ENCODE data around the gene SIX4.

Gene SIX4

DNA sequence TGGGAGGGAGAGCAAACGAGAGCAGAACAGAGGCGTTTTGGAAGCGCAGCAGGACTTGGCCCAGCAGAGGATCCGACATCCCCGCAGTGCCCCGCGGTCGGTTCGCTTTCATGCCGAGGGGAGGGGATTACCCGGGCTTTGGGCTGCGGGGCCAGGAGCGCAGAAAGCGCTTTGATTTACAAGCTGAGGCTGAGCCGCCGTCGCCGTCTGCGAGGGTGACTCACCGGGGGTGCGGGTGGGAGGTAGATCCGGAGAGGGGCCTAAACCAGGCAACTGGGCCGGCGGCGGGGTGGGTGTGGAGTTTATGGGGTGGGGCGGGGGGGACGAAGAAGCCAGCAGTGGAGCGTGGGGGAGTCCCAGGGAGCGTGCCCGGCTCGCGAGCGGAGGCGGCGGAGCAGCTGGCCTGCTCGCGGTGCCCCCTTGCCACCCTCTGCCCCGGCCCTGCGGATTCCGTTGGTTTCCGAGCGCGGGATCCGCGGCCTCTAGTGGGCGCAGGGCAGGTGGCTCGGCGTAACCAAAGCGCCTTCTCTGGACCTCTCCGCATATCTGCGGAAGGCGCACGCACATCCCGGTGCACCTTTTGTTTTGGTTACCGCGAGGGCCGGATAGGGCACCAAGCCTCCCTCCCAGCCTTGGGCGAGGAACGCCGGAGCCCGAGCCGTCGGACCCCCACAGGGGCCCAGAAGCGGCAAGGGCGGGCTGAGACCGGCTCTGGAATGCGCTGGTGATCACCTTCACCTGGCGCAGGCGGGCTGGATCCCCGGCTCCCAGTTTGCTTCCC, 2.6 kb downstream of the SIX4 start:
- DNase-seq, result peak; percentile 61

DNA sequence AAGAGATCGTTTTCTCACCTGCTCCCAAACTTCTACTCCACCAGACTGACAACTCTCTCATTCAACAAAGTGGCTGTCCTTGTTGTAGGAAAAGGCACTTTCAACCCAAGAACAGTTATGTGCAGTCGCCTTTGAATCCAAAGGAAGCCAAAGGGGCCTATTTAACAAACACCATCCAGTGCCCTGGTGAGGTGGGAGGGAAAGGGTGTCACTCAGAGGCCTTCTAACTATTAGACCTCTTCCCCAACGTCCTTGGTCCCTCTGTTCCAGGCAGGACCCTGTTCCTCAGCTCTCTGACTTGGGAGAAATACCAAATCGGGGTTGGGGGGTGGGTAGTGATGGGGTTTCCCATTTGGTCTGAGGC, 3.2 kb downstream of the SIX4 start:
- no peak for DNase-seq

DNA sequence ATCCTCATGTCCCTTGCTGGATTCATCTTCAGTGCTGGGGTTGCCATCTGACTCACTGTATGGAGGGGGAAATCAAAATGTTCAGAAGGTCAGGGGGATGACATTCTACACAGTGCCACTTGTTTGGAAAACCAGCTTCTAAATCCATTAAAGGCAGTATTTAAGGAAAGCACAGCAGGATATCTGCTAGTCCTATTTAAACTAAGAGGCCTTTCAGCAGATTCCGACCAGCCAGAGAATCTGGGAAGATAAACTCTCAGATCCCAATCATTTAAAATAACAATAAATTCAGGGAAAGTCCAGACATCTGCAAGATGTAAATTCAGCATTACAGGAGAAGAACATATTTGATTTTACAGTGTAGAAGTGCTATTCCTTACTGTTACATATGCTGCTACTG, 3.8 kb downstream of the SIX4 start:
- DNase-seq, result no peak

DNA sequence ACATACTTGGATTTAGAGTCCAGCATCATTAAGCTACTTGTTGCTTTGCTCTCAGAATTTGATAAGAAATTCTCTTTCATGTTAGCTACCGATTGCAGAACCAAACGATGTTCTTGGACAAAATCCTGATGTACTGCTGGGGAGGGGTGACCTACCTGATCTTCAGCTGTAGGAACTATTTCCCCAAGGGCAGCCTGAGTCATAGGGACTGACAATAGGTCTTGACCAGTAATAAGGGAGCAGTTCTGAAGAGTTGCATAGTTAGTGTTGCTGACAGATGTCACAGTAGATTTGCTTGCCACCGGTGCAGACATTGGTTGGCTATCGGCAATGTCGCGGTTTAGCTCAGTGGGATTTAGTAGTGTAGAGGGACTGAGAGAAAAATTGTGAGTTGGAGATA, 10.6 kb downstream of the SIX4 start:
- DNase-seq, result no peak

DNA sequence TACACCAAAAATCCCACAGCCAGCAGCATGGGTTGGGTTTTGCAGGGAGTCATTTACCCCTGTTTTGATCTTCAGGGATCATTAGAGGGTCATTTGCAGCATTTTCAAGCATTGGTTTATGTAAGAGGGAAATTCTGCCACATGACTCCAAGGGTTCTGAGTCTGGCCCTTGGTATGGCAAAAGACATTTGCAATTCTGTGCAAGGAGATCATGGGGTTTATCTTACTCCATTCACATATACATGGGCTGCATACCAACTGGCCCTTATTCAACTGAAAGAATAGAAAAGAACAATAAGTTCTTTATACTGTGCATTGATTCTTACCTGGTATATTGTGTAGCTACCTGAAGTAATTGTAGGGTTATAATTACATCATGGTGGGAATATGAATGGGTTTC, 13.7 kb downstream of the SIX4 start:
- DNase-seq, result no peak

DNA sequence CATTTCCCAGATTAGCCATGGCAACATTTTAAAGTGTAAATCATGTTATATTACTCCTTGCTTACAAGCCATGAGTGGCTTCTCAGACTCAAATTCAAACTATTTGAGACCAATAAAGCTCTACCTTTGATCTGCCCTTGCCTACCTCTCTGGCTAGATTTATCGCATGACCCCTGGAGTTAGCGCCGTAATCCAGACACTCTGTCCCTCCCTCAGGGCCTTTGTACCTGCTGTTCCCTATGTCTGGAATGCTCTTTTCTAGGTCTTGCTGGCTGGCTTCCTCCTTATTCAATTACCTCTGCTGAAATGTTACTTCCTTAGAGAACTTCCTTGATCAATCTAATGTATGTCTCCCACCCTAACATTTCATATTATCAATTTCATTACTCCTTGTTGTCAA, 16.3 kb downstream of the SIX4 start:
- no peak for DNase-seq

DNA sequence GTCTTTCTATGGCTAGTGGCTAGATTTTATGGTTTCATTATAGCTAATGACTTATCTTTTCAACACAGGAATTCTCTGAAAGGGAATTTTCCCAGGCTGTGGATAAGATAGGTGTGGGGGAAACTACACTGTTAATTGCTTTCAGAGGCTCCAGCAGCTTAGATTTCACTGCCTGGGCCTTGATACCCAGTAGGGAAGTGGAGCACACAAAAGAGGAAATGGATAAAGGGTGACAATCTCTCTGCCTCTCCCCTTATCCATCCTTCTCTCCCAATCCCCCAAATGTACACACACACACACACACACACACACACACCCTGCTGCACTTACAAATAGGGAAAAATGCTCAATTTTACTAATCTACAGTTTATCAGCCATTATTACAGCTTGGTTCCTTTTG, 19.1 kb downstream of the SIX4 start:
- DNase-seq, result no peak

DNA sequence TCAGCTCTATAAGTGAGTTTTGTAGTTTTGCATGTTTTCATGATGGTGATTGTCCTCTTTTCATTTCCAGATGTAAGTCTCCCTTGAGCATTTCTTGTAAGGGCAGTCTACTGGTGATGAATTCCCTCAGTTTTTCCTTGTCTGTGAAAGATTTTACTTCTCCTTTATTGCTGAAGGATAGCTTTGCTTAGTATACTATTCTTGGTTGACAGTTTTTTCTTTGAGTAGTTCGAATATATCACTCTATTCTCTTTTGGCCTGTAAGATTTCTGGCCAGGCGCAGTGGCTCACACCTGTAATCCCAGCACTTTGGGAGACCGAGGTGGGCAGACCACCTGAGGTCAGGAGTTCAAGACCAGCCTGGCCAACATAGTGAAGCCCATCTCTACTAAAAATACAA, 23.6 kb downstream of the SIX4 start:
- DNase-seq, result no peak

DNA sequence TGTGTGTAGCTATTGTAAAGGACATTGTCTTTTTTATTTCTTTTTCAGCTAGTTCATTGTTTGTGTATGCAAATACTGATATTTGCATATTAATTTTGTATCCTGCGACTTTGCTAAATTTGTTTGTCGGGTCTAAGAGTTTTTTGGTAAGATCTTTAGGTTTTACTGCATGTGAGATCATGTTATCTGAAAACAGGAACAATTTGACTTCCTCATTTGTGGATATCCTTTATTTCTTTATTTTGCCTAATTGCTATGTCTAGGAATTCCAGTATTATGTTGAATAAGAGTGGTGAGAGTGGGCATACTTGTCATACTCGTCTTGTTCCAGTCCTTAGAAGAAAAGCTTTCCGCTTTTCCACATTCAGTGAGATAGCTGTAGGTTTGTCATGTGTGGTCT, 28.8 kb downstream of the SIX4 start:
- DNase-seq, result no peak

DNA sequence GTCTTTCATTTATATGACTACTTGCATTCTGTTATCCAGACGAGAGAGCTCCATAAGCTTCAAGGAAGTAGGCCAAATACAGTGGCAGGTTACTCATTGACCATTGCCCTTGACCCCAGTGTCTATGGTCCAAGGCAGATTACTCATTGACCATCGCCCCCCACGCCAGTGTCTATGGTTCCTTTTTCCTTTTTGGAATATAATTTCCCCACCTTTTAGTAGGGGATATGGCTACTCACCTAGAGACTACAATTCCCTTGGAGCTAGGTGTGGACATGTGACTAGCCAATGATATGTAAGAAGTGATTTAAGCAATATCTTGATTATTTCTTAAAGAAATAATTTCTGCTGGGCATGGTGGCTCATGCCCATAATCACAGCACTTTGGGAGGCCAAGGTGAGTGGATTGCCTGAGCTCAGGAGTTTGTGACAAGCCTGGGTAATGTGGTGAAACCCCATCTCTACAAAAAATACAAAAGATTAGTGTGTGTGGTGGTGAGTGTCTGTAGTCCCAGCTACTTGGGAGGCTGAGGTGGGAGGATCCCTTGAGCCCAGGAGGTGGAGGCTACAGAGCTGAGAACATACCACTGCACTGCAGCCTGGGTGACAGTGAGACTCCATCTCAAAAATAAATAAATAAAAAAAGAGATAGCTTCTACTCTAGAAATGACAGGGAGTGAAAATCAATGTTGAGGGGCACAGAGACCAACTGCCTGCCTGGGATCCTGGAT, 32.6 kb downstream of the SIX4 start:
- DNase-seq, result no peak

DNA sequence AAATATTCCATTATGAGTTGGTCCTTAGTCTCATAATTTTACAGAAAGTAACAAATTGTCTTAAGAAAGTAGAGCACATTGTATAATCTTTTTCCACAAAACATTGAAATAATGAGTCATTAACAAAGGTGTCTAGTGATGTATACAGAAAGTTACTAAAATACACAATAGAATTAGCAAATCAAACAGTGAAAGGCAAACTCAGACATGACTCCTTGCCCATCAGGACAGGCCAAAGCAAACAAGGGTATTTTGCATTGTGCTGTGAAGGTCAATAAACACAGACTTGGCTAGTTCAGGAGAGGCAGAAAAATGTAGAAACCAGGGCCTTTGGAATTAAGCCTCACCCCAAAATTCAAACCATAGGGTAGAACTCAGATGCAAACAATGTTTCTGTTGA, 37.3 kb downstream of the SIX4 start:
- DNase-seq, result no peak

DNA sequence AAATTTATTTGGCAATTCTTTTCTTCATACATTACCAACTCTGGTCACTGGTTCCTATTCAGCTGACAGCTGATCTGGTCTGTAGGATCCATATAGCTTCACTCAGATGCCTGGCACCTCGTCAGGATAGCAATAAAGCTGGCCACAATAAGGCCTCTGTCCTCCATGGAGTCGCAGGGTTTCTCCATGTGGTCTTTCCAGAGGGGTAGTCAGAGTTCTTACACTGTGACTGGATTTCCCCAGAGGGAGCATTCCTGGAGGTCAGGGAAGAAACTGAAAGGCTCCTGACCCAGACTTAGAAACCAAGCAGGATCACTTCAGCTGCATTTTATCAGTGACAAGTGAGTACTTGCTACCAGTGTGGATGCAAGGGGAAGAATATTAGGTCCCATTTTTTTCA, 39.9 kb downstream of the SIX4 start:
- no peak for DNase-seq

DNA sequence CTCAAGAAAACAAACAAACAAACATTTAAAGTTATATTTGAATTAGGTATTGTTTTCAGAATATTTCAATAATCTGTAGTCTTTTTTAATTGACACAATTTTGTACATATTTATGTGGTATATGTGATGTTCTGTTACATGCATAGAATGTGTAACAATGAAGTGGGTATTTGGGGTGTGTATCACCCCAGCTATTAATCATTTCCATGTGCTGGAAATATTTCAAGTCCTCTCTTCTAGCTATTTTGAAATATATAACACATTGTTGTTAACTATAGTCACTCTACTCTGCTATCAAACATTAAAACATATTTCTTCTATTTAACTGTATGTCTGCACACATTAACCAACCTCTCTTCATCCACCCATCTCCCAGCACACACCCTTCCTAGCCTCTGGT, 42.9 kb downstream of the SIX4 start:
- DNase-seq, result no peak

DNA sequence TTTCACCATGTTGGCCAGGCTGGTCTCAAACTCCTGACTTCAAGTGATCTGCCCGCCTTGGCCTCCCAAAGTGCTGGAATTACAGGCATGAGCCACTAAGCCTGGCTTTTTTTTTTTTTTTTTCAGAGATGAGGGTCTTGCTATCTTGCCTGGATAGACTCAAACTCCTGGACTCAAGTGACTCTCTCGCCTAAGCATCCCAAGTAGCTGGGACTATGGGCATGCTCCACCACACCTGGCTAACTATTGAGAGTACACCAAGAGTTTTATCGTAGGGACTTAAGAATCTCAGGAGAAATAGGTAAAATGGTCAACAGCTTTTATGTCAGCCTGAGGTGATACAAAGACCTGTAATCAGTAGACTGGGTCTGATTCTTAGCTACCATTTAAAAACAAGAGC, 43.6 kb downstream of the SIX4 start:
- no peak for DNase-seq

DNA sequence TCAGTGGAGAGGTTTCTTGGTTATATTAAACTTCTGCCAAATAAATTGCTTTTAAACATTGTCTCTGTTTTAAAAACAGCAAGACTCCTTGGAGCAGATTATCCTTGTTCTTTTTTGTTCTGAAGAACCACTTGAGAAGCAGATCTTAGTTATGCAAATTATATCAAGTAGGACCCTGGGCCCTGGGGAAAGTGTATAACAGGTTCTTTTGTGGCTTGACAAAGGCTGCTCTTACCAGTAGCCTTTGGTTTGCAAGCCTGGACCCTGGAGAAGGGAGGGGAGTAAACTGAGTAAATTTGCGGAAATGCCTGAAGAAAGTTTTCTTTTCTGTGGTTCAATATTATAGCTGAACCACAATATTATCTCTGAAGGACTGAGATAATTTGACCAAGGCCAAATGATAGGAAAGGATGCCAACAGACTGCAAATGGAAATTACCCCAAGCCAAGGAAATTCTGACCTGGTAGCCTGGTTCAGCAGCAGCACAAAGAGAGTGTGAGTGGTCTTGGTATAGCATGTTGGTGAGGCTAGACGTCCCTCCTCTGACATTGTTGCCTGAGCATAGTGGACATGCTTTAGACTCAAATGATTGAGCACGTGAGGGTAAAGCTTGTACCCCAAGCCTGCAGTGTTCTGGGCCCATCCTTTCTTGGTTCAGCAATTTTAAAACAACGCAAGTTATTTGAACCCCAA, 44.4 kb downstream of the SIX4 start:
- DNase-seq, result no peak

DNA sequence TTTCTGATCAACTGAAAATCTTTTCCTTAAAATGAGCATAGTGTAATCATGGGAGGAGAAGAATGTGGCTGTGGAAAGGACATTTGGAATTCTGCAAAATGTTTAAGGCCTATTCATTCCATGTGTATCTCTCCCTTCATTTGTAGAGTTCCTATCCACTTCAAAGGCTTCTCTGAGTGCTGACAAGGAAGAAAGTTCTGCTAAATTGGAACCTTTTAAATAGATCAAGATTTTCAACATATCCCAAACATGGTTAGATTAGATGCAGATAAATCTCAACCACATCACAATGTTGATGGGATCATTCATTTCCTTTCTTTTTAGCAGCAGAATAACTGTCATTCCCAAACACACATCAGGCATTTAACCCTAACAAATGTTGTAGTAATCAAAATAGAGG, 46.5 kb downstream of the SIX4 start:
- DNase-seq, result no peak

DNA sequence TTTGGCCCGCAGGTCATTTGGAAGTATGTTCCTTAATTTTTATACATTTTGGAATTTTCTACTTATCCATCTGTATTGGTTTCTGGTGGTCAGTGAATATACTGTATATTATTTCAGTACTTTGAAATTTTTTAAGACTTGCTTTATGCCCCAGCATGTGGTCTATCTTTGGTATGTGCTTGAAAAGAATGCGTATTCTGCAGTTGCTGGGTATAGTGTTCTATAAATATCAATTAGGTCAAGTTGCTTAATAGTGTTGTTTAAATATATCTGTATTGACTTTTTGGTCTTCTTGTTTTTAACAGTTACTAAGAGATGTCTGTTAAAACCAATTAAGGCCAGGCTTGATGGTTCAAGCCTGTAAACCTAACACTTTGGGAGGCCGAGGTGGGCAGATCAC, 53.2 kb downstream of the SIX4 start:
- DNase-seq, result no peak

DNA sequence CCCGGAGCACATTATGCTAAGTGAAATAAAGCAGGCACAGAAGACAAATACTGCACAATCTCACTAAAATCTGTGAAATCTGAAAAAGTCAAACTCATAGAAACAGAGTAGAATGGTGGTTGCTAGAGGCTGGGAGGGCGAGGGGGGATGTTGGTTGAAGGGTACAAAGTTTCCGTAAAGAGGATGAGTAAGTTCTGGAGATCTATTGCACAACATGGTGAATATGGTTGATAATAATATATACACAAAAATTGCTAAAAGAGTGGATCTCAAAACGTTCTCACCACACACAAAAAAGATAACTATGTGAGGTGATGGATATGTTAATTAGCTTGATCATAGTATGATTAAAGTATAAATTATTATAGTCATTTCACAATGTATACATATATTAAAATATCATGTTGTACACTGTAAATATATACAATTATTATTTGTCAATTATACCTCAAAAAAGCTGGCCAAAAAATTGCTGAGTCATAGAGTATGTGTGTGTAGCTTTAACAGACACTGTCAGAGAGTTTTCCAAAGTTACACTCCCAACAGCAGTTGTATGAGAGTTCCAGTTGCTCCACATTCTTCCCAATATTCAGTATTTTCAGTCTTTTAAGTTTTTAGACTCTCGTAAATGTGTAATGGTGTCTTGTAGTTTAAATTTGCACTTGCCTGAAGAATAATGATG, 55.6 kb downstream of the SIX4 start:
- DNase-seq, result no peak

DNA sequence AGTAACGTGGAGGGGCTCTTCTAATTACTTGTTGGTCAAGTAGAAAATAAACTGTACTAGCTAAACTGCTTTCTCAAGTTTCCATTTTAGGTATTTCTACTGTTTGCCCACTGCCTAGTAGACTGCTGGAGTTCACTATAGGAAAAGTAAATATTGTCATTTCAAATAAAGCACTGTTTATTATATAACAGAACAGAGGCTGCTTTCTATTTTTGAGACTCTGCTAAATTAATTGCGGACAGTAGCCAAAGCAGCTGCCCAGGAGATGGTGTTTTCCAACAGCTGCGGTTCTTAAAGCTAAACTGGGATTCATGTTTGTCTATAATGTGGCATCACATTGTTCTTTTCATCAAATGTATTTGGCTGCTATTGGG, 59.0 kb downstream of the SIX4 start:
- DNase-seq, result no peak

DNA sequence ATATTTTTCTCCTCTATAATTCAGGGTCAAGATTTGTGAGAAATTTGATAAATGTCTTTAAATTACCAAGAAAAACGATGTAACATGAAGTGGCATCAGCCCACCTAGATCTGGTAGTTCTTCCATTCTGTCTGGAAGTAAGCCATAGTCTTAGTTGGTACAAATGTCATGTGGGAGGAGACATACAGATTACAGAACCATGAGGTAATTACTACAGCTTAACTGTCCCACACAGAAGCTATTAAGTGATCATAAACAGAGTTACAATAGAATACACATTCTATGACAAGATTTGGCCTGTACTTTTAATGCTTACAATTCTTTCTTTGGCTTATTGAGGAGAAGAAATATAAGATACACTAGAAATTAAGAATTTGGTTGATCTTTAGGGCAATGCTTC, 61.2 kb downstream of the SIX4 start:
- no peak for DNase-seq

DNA sequence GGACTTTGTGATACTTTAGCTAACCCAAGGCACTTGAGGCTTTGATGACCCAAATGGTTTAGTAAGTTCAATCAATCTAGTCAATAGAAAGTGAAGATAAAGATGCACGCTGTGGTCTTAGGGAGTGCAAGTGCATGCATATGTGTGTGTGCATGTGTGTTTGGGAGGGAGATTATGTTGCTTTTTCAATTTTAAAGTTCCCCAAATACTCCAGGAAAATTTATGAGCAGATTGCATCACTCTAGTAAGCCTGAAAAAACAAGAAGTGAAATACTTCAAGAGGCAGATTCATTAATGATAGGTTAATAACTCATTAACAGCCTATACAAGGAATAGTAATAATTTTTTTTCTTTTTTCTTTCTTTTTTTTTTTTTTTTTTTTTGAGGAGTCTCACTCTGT, 62.4 kb downstream of the SIX4 start:
- DNase-seq, result no peak
